Fibroblast of pulmonary artery (primary cell): ENCODE data around the gene RNF149.
"Not testable (repeated sequence)": the region's sequence is repeated elsewhere in the genome, so short reads cannot be mapped to it uniquely, and the experiment has no call there.

Experiments used
- DNase-seq: peaks from one replicate; pipeline ENCODE4 v3.0.0-alpha.2; 2010; ENCODE audit warnings: low read depth
- H3K4me3 ChIP-seq: replicated peaks from 2 replicates; pipeline ENCODE4 v1.5.1; 2011; ENCODE audit warnings: low read depth, mild to moderate bottlenecking, control low read depth, low read length, moderate library complexity
- CTCF ChIP-seq: IDR thresholded peaks from 2 replicates; pipeline ENCODE4 v1.5.1; 2011; ENCODE audit warnings: mild to moderate bottlenecking, control low read depth, low read length, inconsistent platforms; ENCODE audit errors: missing control alignments

RNF149 gene

GRCh38 chr2:101253013-101253702 is 55.3 kb downstream of the RNF149 start:
- peak overlapping the region; percentile 88 for H3K4me3 ChIP-seq
- DNase-seq, result peak; percentile 56
- TF ChIP-seq CTCF, result no peak

- DNase-seq, result peak; percentile 99
- peak within 1 kb of the TSS; percentile 88 for H3K4me3 ChIP-seq
- no peak for TF ChIP-seq CTCF
Observed at GRCh38 chr2:101252408-101253012, 56.0 kb downstream of the RNF149 start, which contains the start of gene CNOT11. Gene CNOT11 (plus strand): TSS chr2:101252886. CDS start chr2:101252965, 79 bp downstream.

DNA sequence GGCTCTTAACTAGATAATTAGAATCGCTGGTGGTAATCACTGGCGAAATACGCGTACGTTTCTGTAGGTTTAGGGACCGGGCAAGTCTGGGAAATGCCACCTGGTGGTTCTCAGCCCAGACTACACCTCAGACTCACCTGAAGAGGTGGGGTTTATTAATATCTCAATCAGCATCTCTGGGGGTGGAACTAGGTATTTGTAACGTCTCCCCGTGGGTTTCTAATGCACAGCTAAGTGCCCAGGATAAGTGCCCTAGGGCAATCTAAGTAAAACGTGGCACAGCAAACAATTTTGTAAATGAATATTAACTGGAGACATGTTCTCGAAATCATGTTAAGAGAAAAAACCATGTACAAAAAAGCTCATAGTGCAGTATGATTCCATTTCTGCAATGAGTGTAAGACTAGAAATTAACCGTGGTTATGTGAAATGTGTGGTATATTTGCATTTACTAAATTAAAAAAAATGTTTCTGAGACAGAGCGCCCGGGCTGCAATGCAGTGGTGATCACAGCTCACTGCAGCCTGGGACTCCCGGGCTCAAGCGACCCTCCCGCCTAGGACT is 56.6 kb downstream of the RNF149 start:
- peak overlapping the region; percentile 88 for H3K4me3 ChIP-seq
- no peak for DNase-seq
- no peak for TF ChIP-seq CTCF

DNA sequence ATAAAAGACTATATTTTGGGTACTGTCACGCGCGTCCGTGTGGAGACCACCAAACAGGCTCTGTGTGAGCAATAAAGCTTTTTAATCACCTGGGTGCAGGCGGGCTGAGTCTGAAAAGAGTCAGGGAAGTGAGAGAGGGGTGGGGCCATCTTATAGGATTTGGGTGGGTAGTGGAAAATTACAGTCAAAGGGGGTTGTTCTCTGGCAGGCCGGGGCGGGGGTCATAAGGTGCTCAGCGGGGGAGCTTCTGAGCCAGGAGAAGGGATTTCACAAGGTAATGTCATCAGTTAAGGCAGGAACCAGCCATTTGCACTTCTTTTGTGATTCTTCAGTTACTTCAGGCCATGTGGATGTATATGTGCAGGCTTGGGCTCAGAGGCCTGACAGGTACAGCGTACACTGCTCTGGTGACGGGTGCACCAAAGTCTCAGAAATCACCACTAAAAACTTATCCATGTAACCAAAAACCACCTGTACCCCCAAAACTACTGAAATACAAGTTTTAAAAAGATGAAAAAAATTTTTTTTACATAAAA is 57.2 kb downstream of the RNF149 start:
- not testable (repeated sequence) for H3K4me3 ChIP-seq, DNase-seq

GRCh38 chr2:101249826-101250225 is 58.7 kb downstream of the RNF149 start:
- TF ChIP-seq CTCF, result no peak
- DNase-seq, result no peak
- no peak overlapping the region for H3K4me3 ChIP-seq

GRCh38 chr2:101248756-101249155 is 59.7 kb downstream of the RNF149 start:
- DNase-seq, H3K4me3 ChIP-seq: not testable (repeated sequence)

- not testable (repeated sequence) for DNase-seq, H3K4me3 ChIP-seq
Observed at GRCh38 chr2:101245468-101245867, 63.0 kb downstream of the RNF149 start.

GRCh38 chr2:101244899-101245298 is 63.6 kb downstream of the RNF149 start:
- DNase-seq, H3K4me3 ChIP-seq: not testable (repeated sequence)

GRCh38 chr2:101244373-101244772 is 64.1 kb downstream of the RNF149 start:
- not testable (repeated sequence) for DNase-seq, H3K4me3 ChIP-seq
